ENCODE measurements around the gene EIF4ENIF1.
A peak's percentile ranks its signal among the peaks of the same experiment; 100 is the strongest.

EIF4ENIF1 gene

DNA sequence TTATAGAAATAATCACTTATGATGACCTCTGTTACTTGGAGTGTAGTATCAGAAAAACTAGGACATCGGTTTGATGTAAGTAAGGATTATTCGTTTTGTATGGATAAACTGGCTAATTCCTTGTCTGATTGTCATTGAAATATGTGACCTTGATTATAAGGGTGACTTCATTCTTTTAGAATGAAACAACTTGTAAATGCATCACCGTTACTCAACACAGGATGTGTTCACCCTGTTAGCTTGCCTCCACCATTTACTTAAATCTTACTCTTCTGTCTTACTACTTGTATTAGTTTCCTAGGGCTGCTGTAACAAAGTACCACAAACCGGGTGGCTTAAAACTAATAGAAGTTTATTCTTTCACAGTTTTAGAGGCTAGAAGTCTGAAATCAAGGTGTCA lies 14.6 kb upstream of the EIF4ENIF1 start:
- Histone ChIP-seq H3K27ac (no peak overlapping the region), H3K36me3 (peaks cover 13% of the 10 kb centered on the region), H3K27me3 (ENCODE audit: insufficient read depth, low read depth, severe bottlenecking) (no peaks in the 10 kb centered on the region), H3K4me3 (ENCODE audit: low read depth, low read length) (no peak overlapping the region), H3K9me3 (ENCODE audit: severe bottlenecking) (peaks cover 3% of the 10 kb centered on the region)
- TF ChIP-seq, protein P1, sequence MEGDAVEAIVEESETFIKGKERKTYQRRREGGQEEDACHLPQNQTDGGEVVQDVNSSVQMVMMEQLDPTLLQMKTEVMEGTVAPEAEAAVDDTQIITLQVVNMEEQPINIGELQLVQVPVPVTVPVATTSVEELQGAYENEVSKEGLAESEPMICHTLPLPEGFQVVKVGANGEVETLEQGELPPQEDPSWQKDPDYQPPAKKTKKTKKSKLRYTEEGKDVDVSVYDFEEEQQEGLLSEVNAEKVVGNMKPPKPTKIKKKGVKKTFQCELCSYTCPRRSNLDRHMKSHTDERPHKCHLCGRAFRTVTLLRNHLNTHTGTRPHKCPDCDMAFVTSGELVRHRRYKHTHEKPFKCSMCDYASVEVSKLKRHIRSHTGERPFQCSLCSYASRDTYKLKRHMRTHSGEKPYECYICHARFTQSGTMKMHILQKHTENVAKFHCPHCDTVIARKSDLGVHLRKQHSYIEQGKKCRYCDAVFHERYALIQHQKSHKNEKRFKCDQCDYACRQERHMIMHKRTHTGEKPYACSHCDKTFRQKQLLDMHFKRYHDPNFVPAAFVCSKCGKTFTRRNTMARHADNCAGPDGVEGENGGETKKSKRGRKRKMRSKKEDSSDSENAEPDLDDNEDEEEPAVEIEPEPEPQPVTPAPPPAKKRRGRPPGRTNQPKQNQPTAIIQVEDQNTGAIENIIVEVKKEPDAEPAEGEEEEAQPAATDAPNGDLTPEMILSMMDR (IDR thresholded peaks at IDR 0.05; ENCODE audit: low read depth, low read length), result no peak
- no peak for DNase-seq

DNA sequence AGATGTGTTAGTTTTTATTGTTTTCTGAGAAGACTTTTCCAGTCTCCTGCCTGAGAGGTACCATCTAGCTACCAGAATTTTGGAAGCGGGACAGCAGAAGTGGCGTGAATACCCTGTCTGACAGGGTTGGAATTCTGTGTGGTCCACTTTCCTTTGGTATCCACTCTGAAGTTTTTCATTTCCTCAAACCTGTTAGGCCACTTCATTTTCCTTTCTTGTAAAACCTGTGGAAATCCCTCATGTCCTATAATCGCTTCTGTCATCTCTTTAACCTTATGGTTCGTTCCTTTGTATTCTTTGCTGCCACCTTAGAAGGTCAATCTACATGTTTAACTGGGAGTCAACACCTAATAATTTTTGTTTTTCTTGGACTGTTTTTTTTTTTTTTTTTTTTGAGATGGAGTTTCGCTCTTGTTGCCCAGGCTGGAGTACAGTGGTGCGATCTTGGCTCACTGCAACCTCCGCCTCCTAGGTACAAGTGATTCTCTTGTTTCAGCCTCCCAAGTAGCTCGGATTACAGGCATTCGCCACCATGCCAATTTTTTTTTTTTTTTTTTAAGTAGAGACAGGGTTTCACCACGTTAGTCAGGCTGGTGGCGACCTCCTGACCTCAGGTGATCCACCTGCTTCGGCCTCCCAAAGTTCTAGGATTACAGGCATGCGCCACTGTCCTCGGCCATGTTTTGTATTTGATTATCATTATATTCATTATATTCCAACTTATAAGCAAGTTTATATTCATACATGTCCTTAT lies 13.7 kb upstream of the EIF4ENIF1 start:
- H3K27me3 ChIP-seq (ENCODE audit: insufficient read depth, low read depth, severe bottlenecking), result no peaks in the 10 kb centered on the region
- TF ChIP-seq, protein P1 (IDR thresholded peaks at IDR 0.05; ENCODE audit: low read depth, low read length), result no peak
- no peak for DNase-seq

DNA sequence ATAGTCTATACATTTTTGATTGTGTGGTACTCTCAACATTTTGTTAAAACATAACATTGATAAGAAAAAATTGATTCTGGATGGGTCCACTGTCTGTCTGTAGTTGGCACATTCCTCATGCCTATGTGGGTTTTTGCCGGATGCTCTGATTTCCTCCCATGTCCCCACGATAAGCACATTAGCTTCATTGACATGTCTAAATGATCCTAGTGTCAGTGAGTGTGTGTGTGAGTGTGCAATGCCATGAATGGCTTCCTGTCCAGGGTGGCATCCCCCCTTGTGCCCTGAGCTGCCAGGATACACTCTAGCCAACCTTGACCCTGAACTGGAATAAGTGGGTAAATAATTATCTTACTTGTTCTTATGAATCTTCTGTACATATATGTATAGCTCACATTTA lies 12.1 kb upstream of the EIF4ENIF1 start:
- no peak for DNase-seq
- Histone ChIP-seq H3K36me3 (peaks cover 14% of the 10 kb centered on the region), H3K27me3 (ENCODE audit: insufficient read depth, low read depth, severe bottlenecking) (no peaks in the 10 kb centered on the region), H3K9me3 (ENCODE audit: severe bottlenecking) (no peaks in the 10 kb centered on the region), H3K27ac (no peak overlapping the region), H3K4me3 (ENCODE audit: low read depth, low read length) (no peak overlapping the region)
- TF ChIP-seq, protein P1 (IDR thresholded peaks at IDR 0.05; ENCODE audit: low read depth, low read length), result no peak

More for the DNA sequence above, 13.7 kb upstream of the EIF4ENIF1 start:
- peaks cover 10% of the 10 kb centered on the region for H3K36me3 ChIP-seq
- peaks cover 3% of the 10 kb centered on the region for H3K9me3 ChIP-seq (ENCODE audit: severe bottlenecking)
- no peak overlapping the region for H3K4me3 ChIP-seq (ENCODE audit: low read depth, low read length)
- no peak overlapping the region for H3K27ac ChIP-seq

DNA sequence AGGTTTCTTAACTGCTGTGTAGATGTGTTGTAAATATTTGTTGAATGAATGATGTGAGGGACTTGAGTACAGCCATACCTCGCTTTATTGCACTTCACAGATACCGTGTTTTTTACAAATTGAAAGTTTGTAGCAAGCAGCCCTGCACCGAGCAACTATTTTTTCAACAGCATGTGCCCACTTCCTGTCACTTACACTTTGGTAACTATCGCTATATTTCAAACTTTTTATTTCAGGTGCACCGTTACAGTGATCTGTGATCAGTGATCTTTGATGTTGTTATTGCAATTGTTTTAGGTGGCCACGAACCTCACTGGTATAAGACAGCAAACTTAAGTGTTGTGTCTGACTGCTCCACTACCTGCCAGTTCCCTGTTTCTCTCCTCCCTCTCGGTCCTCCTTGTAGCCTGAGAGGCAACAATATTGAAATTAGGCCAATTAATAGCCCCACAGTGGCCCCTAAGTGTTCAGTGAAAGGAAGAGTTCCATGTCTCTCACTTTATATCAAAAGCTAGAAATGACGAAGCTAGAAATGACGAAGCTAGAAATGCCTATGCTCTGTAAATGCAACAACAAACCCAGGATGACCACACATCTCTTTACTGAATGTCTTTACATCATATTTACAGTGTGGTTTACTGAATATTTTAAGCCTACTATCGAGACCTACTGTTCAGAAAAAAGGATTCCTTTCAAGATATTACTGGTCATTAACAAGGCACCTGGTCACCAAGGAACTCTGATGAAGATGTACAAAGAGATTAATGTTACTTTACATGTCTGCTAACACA lies 7.7 kb upstream of the EIF4ENIF1 start:
- Histone ChIP-seq H3K4me3 (ENCODE audit: low read depth, low read length) (peak overlapping the region; percentile 81), H3K27me3 (ENCODE audit: insufficient read depth, low read depth, severe bottlenecking) (no peaks in the 10 kb centered on the region), H3K9me3 (ENCODE audit: severe bottlenecking) (no peaks in the 10 kb centered on the region), H3K36me3 (peaks cover 14% of the 10 kb centered on the region), H3K27ac (no peak overlapping the region)
- no peak for DNase-seq
- TF ChIP-seq, protein P1 (IDR thresholded peaks at IDR 0.05; ENCODE audit: low read depth, low read length), result no peak

DNA sequence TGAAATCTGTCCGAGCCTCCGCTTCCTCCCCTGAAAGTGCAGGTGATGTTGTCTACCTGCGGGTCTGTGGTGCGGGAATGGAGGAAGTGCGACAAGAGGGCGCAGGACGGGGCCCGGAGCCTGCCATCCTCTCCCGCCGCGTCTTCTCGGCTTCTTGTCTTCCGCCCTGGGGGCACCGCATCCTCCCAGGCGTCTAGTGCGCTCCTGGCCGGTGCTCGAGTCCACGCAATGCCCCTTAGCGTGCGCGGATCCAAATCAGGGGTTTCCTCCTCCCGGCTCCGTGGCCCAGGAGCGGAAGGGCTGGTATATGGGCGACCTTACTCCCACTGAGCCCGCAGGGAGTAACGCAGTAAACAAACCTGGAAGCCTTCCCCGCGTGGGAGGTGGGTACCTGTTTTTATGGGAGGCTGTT lies 7.1 kb upstream of the EIF4ENIF1 start:
- no peaks in the 10 kb centered on the region for H3K27me3 ChIP-seq (ENCODE audit: insufficient read depth, low read depth, severe bottlenecking)
- peak overlapping the region; percentile 81 for H3K4me3 ChIP-seq (ENCODE audit: low read depth, low read length)
- DNase-seq, result no peak
- TF ChIP-seq, protein P1 (IDR thresholded peaks at IDR 0.05; ENCODE audit: low read depth, low read length), result no peak
- H3K27ac ChIP-seq, result peak overlapping the region; percentile 82
- H3K9me3 ChIP-seq (ENCODE audit: severe bottlenecking), result no peaks in the 10 kb centered on the region
- peaks cover 11% of the 10 kb centered on the region for H3K36me3 ChIP-seq

Measured in WERI-Rb-1 (cell line).